ENCODE data around the gene SMURF1.

Gene SMURF1

GRCh38 chr7:99180067-99180650, 36.3 kb upstream of the SMURF1 start:
- DNase-seq (ENCODE audit: low read depth) = no peak
- H3K4me3 ChIP-seq (ENCODE audit: low read depth, low read length) = no peak overlapping the region
- TF ChIP-seq CTCF (IDR thresholded peaks at IDR 0.05; ENCODE audit: control insufficient read depth, extremely low read depth, insufficient read depth) = no peak

- TF ChIP-seq CTCF (IDR thresholded peaks at IDR 0.05; ENCODE audit: control insufficient read depth, extremely low read depth, insufficient read depth) = no peak
- no peak overlapping the region for H3K4me3 ChIP-seq (ENCODE audit: low read depth, low read length)
- DNase-seq (ENCODE audit: low read depth) = no peak
Observed at GRCh38 chr7:99177165-99177564, 33.3 kb upstream of the SMURF1 start.

- H3K4me3 ChIP-seq (ENCODE audit: low read depth, low read length) = no peak overlapping the region
- no peak for TF ChIP-seq CTCF (IDR thresholded peaks at IDR 0.05; ENCODE audit: control insufficient read depth, extremely low read depth, insufficient read depth)
- no peak for DNase-seq (ENCODE audit: low read depth)
Observed at GRCh38 chr7:99173787-99174186, 29.9 kb upstream of the SMURF1 start.

GRCh38 chr7:99171731-99172130, 27.8 kb upstream of the SMURF1 start:
- TF ChIP-seq CTCF (IDR thresholded peaks at IDR 0.05; ENCODE audit: control insufficient read depth, extremely low read depth, insufficient read depth) = no peak
- H3K4me3 ChIP-seq (ENCODE audit: low read depth, low read length) = no peak overlapping the region
- no peak for DNase-seq (ENCODE audit: low read depth)

GRCh38 chr7:99170730-99171074, 26.8 kb upstream of the SMURF1 start:
- no peak for TF ChIP-seq CTCF (IDR thresholded peaks at IDR 0.05; ENCODE audit: control insufficient read depth, extremely low read depth, insufficient read depth)
- DNase-seq (ENCODE audit: low read depth) = no peak
- H3K4me3 ChIP-seq (ENCODE audit: low read depth, low read length) = no peak overlapping the region

GRCh38 chr7:99170065-99170729, 26.3 kb upstream of the SMURF1 start:
- DNase-seq (ENCODE audit: low read depth) = no peak
- no peak for TF ChIP-seq CTCF (IDR thresholded peaks at IDR 0.05; ENCODE audit: control insufficient read depth, extremely low read depth, insufficient read depth)
- no peak overlapping the region for H3K4me3 ChIP-seq (ENCODE audit: low read depth, low read length)

- no peak overlapping the region for H3K4me3 ChIP-seq (ENCODE audit: low read depth, low read length)
- TF ChIP-seq CTCF (IDR thresholded peaks at IDR 0.05; ENCODE audit: control insufficient read depth, extremely low read depth, insufficient read depth) = no peak
- no peak for DNase-seq (ENCODE audit: low read depth)
Observed at GRCh38 chr7:99167072-99167471, 23.2 kb upstream of the SMURF1 start.

Measured in LNCaP clone FGC (cell line).